ENCODE results near the gene C19orf38. TPM values are rescaled to one million over a fixed set of nuclear protein-coding genes. Genes with fewer than 3 reads are reported as not detected.
A peak's percentile ranks its signal among the peaks of the same experiment; 100 is the strongest.

Gene C19orf38, protein sequence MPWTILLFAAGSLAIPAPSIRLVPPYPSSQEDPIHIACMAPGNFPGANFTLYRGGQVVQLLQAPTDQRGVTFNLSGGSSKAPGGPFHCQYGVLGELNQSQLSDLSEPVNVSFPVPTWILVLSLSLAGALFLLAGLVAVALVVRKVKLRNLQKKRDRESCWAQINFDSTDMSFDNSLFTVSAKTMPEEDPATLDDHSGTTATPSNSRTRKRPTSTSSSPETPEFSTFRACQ
- total RNA-seq (1.7 and 2.5 TPM in 2 replicates), polyA plus RNA-seq (2.0 and 2.4 TPM in 2 replicates), polyA minus RNA-seq (1.8 and 2.6 TPM in 2 replicates)
- 5.1 TPM for total RNA-seq (2013)

DNA sequence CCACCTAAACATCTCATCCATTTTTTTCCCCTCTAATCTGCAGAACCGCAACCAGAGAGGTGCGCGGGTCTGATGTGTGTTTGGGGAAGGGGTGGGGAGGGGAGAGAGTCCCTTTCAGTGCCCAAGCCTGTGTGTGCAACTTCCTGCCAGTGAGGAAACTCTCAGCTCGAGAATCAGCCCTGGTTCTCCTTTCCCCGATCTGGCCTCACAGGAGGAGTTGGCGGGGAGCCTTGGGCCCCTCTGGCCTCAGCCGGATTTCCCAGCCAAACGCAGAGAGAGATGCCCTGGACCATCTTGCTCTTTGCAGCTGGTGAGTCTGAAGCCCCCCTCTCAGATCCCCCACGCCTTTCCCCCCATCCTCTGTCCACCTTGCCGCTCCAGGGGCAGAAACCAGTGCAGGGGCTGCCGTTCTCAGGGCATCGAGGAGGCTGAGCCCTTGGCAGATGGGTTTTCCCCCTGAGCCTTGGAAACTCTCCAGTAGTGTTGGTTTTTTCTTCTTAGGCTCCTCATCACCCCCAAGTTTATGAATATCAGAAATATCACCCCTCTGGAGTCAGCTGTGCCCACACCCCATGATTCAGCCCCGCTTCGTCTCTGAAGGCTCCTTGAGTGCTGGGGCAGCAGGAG is at the start of gene C19orf38:
Gene C19orf38, plus strand, starts transcription at position 186 of the 627 bp plus-strand sequence. Its CDS starts 94 bp downstream, at position 280.
- peaks cover 4 to 32% (median 11%) of the 10 kb centered on the region in 3 donors for H3K9me3 ChIP-seq (ENCODE audit: control extremely low read depth in 1 of 3, control insufficient read depth in 2 of 3, insufficient read depth in 1 of 3, low read length in 2 of 3)
- H3K9ac ChIP-seq (ENCODE audit: low read length): no peak within 1 kb of the TSS
- H3K4me3 ChIP-seq (ENCODE audit: control extremely low read depth in 1 of 5, extremely low read depth in 1 of 5, insufficient read depth in 1 of 5, low read depth in 2 of 5, low read length in 4 of 5): peak within 1 kb of the TSS in 1 of 5 experiments; percentile 43
- H4K20me1 ChIP-seq (ENCODE audit: control insufficient read depth, insufficient read depth, low read length, poor library complexity, severe bottlenecking): no peaks in the 10 kb centered on the region
- TF ChIP-seq EZH2 (IDR thresholded peaks at IDR 0.05; ENCODE audit: borderline replicate concordance, insufficient read depth, low read depth, low read length, poor library complexity, severe bottlenecking): no peak
- TF ChIP-seq CTCF (IDR thresholded peaks at IDR 0.05): no peak
- ChIA-PET CTCF (interaction anchor here (1.1 to 1.5 kb wide), 2 partner anchors 16 to 23 kb away, joined by 3 to 7 read pairs; no protein-coding TSS in a partner anchor), POLR2A (interaction anchor here (0.5 kb wide), 1 partner anchor 259 kb away, joined by 5 read pairs; no protein-coding TSS in a partner anchor)
- no peaks in the 10 kb centered on the region for H3K79me2 ChIP-seq (ENCODE audit: control insufficient read depth, insufficient read depth, low read length)
- Mint-ChIP-seq H3K4me3 (no peak within 1 kb of the TSS), H3K4me1 (peaks cover 3% of the 10 kb centered on the region), H3K27ac (no peak within 1 kb of the TSS), H3K27me3 (peaks cover 12% of the 10 kb centered on the region), H3K9me3 (ENCODE audit: insufficient read depth) (peaks cover 4% of the 10 kb centered on the region)
- DNase-seq (no peak), ATAC-seq (ENCODE audit: low read depth) (no peak)
- no peaks in the 10 kb centered on the region for H3K36me3 ChIP-seq (replicated peaks in 1 of 2; ENCODE audit: control extremely low read depth in 1 of 2, control insufficient read depth in 1 of 2, extremely low read depth in 1 of 2, insufficient read depth in 2 of 2, low read length in 1 of 2)
- peaks cover 0 to 13% (median 0%) of the 10 kb centered on the region in 4 experiments for H3K27me3 ChIP-seq (replicated peaks in 1 of 4; ENCODE audit: control extremely low read depth in 1 of 4, control insufficient read depth in 3 of 4, insufficient read depth in 4 of 4, low read length in 3 of 4)
- peak within 1 kb of the TSS; percentile 51 for H2AFZ ChIP-seq (ENCODE audit: insufficient read depth, low read depth, low read length, poor library complexity, severe bottlenecking)
- no peak within 1 kb of the TSS for H3K27ac ChIP-seq (ENCODE audit: low read length in 2 of 2)
- H3K4me1 ChIP-seq (ENCODE audit: control insufficient read depth in 2 of 2, insufficient read depth in 2 of 2, low read length in 2 of 2): peaks cover 4 to 5% of the 10 kb centered on the region in 2 donors
- intact Hi-C loops (cut with micrococcal nuclease): no loop called here
- H3K4me2 ChIP-seq (replicated peaks; ENCODE audit: low read depth, low read length, poor library complexity, severe bottlenecking): peak within 1 kb of the TSS; percentile 4
- WGBS (ENCODE audit: insufficient coverage): 12% methylated on average over 5 of the region's 14 CpGs
